ENCODE results near the gene TUBB2B. TPM values are rescaled to one million over a fixed set of nuclear protein-coding genes. Genes with fewer than 3 reads are reported as not detected.
"Not testable (repeated sequence)": the region's sequence is repeated elsewhere in the genome, so short reads cannot be mapped to it uniquely, and the experiment has no call there.

Gene TUBB2B
- total RNA-seq, 4 donors from 2014 or later: 0.26 to 80.7 (median 4.3) TPM; not detected in 1

DNA sequence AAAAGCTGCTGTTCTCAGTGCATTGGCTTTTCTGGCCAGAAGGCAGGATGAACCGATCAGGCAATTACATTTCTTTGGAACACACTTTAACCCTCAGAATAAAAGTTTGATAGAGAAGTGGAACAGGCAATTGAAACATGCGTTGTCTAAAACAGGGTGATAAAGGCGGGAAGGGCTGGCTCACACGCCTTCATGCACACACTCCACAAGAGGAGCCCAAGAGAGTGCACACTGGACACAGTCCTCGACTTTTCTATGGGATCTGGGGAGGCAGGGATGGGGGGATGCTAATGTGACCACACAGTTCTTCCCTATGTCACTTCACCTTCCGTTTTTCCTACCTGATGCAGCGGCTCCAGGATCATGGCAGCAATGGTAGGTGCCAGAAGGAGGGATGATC, 39.2 kb downstream of the TUBB2B start:
- H3K36me3 ChIP-seq: no peaks in the 10 kb centered on the region
- H3K4me3 ChIP-seq: no peak overlapping the region
- no peak for DNase-seq
- intact Hi-C loops (cut with DNase I; ENCODE audit: low total_unique reads): no loop called here
- TF ChIP-seq POLR2A (IDR thresholded peaks at IDR 0.05): no peak
- TF ChIP-seq, protein P1, sequence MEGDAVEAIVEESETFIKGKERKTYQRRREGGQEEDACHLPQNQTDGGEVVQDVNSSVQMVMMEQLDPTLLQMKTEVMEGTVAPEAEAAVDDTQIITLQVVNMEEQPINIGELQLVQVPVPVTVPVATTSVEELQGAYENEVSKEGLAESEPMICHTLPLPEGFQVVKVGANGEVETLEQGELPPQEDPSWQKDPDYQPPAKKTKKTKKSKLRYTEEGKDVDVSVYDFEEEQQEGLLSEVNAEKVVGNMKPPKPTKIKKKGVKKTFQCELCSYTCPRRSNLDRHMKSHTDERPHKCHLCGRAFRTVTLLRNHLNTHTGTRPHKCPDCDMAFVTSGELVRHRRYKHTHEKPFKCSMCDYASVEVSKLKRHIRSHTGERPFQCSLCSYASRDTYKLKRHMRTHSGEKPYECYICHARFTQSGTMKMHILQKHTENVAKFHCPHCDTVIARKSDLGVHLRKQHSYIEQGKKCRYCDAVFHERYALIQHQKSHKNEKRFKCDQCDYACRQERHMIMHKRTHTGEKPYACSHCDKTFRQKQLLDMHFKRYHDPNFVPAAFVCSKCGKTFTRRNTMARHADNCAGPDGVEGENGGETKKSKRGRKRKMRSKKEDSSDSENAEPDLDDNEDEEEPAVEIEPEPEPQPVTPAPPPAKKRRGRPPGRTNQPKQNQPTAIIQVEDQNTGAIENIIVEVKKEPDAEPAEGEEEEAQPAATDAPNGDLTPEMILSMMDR (IDR thresholded peaks at IDR 0.05): no peak
- no peak overlapping the region for H3K27ac ChIP-seq
- H3K9me3 ChIP-seq: no peaks in the 10 kb centered on the region
- H3K4me1 ChIP-seq: no peaks in the 10 kb centered on the region
- no peaks in the 10 kb centered on the region for H3K27me3 ChIP-seq

DNA sequence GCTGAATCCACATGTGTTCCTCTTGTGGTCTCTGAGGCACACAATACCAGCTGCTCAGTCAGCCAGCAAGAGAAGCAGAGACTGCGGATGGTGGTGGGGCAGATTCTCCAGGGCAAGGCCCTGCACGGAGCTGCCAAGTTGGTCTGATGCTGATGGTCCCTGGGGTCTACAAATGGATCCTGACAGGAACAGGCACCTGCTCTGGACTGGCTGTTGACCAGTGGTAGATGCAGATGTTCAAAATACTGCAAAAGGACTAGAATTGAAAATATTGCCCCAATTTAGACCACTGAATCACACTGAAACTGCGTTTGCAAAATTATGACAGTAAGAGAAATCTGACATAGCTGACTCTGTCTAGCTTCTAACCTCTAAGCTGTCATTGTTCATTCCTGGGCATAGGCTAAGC, 40.5 kb downstream of the TUBB2B start:
- no peaks in the 10 kb centered on the region for H3K9me3 ChIP-seq
- no peak for DNase-seq
- no peaks in the 10 kb centered on the region for H3K36me3 ChIP-seq
- H3K27ac ChIP-seq: no peak overlapping the region
- no peaks in the 10 kb centered on the region for H3K27me3 ChIP-seq
- intact Hi-C loops (cut with DNase I; ENCODE audit: low total_unique reads): no loop called here
- TF ChIP-seq, protein P1 (IDR thresholded peaks at IDR 0.05): no peak
- TF ChIP-seq POLR2A (IDR thresholded peaks at IDR 0.05): no peak
- no peak overlapping the region for H3K4me3 ChIP-seq
- no peaks in the 10 kb centered on the region for H3K4me1 ChIP-seq

DNA sequence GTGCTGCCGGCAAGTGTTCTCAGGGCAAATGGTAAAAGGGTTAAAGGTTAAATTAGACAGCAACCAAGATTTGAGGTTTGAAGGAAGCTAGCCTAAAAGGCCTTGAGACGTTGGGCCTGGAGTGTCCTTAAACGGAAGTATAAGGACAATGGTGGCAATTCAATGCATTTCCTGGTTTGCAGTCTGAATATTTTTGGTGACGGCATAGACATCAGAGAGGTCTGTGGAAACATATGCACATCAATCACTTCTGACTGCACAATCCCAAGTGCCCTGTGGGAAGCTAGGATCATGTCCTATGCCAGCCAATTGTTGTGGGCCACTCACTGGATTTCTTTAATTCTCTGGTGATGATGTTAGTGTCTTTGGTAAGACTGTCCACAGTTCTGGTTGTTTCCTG, 44.4 kb downstream of the TUBB2B start:
- intact Hi-C loops (cut with DNase I; ENCODE audit: low total_unique reads): no loop called here
- TF ChIP-seq, protein P1 (IDR thresholded peaks at IDR 0.05): no peak
- TF ChIP-seq POLR2A (IDR thresholded peaks at IDR 0.05): no peak
- H3K36me3 ChIP-seq: no peaks in the 10 kb centered on the region
- no peaks in the 10 kb centered on the region for H3K27me3 ChIP-seq
- no peaks in the 10 kb centered on the region for H3K9me3 ChIP-seq
- H3K4me1 ChIP-seq: no peaks in the 10 kb centered on the region
- no peak overlapping the region for H3K27ac ChIP-seq
- no peak overlapping the region for H3K4me3 ChIP-seq
- no peak for DNase-seq

DNA sequence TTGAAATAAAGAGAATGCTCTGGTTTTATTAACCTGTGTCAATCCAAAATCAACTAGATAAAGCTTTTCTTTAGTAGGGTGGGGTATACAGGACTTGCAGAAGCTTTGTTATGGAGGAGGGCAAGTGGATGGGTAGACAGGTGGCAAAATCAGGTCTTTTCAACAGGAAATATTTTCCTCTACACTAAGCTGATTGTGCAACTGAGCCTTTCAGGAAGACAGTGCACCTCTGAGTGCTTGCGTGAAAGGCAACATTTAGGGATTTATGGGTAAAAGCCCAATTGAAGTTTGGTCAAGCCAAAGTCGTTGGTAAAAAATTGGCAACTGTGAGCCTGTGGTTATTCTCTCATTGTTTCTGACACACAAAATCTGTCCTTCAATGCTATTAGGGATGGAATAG, 46.3 kb downstream of the TUBB2B start:
- intact Hi-C loops (cut with DNase I; ENCODE audit: low total_unique reads): no loop called here
- no peaks in the 10 kb centered on the region for H3K9me3 ChIP-seq
- no peaks in the 10 kb centered on the region for H3K36me3 ChIP-seq
- H3K27me3 ChIP-seq: no peaks in the 10 kb centered on the region
- DNase-seq: no peak
- no peak overlapping the region for H3K4me3 ChIP-seq
- H3K27ac ChIP-seq: no peak overlapping the region
- no peaks in the 10 kb centered on the region for H3K4me1 ChIP-seq
- TF ChIP-seq, protein P1 (IDR thresholded peaks at IDR 0.05): no peak
- no peak for TF ChIP-seq POLR2A (IDR thresholded peaks at IDR 0.05)

DNA sequence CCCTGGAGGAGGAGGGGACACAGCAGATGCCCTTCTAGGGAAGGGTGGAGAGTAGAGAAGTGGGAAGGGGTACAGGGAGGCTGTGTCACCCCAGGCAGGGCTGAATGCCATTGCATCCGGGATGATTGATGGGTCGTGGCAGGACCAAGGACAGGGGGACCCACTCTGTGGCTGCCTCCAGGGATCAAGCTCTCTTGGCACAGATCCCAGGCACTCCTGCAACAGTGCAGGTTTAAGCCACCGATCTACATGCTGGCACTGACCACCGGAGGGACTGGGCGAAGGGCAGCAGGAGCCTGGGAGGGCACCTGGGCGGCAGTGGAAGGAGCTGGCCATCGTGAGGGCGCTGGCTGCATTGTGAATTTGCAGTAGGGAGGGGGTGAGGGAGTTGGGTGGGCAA, 47.5 kb downstream of the TUBB2B start:
- H3K27me3 ChIP-seq; H3K27ac ChIP-seq; H3K36me3 ChIP-seq; H3K4me1 ChIP-seq; DNase-seq; intact Hi-C loops (cut with DNase I; ENCODE audit: low total_unique reads); H3K4me3 ChIP-seq; H3K9me3 ChIP-seq: not testable (repeated sequence)

DNA sequence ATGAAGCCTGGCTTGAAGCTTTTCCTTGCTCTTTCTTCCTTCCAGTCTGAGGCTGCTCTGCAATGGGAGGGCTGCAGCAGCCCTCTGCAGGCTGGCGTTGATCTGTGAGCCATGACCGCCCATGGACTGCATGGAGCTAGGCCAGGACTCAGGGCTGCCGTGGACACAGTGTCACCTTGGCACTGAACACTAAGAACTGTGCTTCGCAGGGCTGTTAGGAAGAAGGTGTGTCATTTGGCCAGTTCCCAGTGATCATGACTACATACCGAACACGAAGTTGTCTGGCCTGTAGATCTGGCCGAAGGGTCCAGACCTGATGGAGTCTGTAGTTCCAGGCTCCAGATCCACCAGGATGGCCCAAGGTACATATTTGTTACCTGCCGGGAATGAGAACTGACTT, 48.8 kb downstream of the TUBB2B start:
- DNase-seq; H3K9me3 ChIP-seq; H3K27ac ChIP-seq; intact Hi-C loops (cut with DNase I; ENCODE audit: low total_unique reads); H3K4me3 ChIP-seq; H3K4me1 ChIP-seq; H3K27me3 ChIP-seq; H3K36me3 ChIP-seq: not testable (repeated sequence)

All from uterus (tissue), 4 donors.